Diencephalon (tissue), 1 donor: ENCODE data around the gene MAD2L1BP. TPM values are rescaled to one million over a fixed set of nuclear protein-coding genes. Genes with fewer than 3 reads are reported as not detected.

Source experiments
- total RNA-seq: library from RNA; depleted of rRNA; stranded (reverse); fragments of >200 nt; gene quantifications from one replicate; pipeline ENCODE4 v1.2.3, GENCODE V29; 2014

MAD2L1BP gene
- 23.1 TPM for total RNA-seq

GRCh38 chr6:43635387-43636307 is at the start of gene MAD2L1BP:
MAD2L1BP (plus strand) TSS chr6:43635840; CDS start chr6:43635876, 36 bp downstream.

GRCh38 chr6:43629104-43629504 is 6.5 kb upstream of the MAD2L1BP start, which contains the start of gene GTPBP2:
GTPBP2 (minus strand) TSS chr6:43629264; CDS start chr6:43629162, 102 bp downstream.

GRCh38 chr6:43644940-43645612 is 9.4 kb downstream of the MAD2L1BP start, which contains the start of gene RSPH9:
RSPH9 (plus strand) TSS chr6:43645036; CDS start chr6:43645099, 63 bp downstream.

GRCh38 chr6:43687437-43688347 is 52.1 kb downstream of the MAD2L1BP start, which contains the start of gene MRPS18A:
MRPS18A (minus strand) TSS chr6:43687791; CDS start chr6:43687779, 12 bp downstream.

Other genes starting within 250 kb of the MAD2L1BP start
- 23.8 TPM for gene ABCC10, start 208.3 kb upstream of the MAD2L1BP start, total RNA-seq
- 8.3 TPM for gene DLK2, start 180.3 kb upstream of the MAD2L1BP start, total RNA-seq
- 5.1 TPM for gene TJAP1, start 158.3 kb upstream of the MAD2L1BP start, total RNA-seq
- gene LRRC73, start 125.5 kb upstream of the MAD2L1BP start, total RNA-seq: 5.3 TPM
- 66.7 TPM for gene YIPF3, start 118.9 kb upstream of the MAD2L1BP start, total RNA-seq
- gene POLR1C, start 118.8 kb upstream of the MAD2L1BP start, total RNA-seq: 25.6 TPM
- 52.4 TPM for gene XPO5, start 59.8 kb upstream of the MAD2L1BP start, total RNA-seq
- 10.6 TPM for gene POLH, start 59.7 kb upstream of the MAD2L1BP start, total RNA-seq
- 30.9 TPM for gene GTPBP2, start 6.6 kb upstream of the MAD2L1BP start, total RNA-seq
- gene RSPH9, start 9.2 kb downstream of the MAD2L1BP start, total RNA-seq: 6.0 TPM
- 23.1 TPM for gene MRPS18A, start 52.0 kb downstream of the MAD2L1BP start, total RNA-seq
- 37.4 TPM for gene VEGFA, start 134.4 kb downstream of the MAD2L1BP start, total RNA-seq